ENCODE measurements around the gene GTF2A2.

GRCh38 chr15:59659366-59659765 is 2.1 kb upstream of the GTF2A2 start:
- TF ChIP-seq CTCF (IDR thresholded peaks at IDR 0.05) (no peak), ZFX (IDR thresholded peaks at IDR 0.05; ENCODE audit: borderline replicate concordance) (no peak)
